NB4 (cell line): Measurements from ENCODE around the gene CAPN12.

Source experiments
- DNase-seq: peaks from one replicate; pipeline ENCODE4 v3.0.0; 2010; ENCODE audit warnings: low read depth
- H3K4me3 ChIP-seq: one replicate; pipeline ENCODE4 v1.5.1; 2011; ENCODE audit warnings: mild to moderate bottlenecking, low read depth, low read length, moderate library complexity
- MYC ChIP-seq: IDR thresholded peaks from 2 replicates; pipeline ENCODE4 v1.6.1; 2011; ENCODE audit warnings: low read depth, low read length
- POLR2A ChIP-seq: IDR thresholded peaks from 2 replicates; pipeline ENCODE4 v1.6.1; 2011; ENCODE audit warnings: mild to moderate bottlenecking; ENCODE audit not compliant: insufficient read length; ENCODE audit errors: extremely low read depth
- TF ChIP-seq, protein P1 (sequence below): IDR thresholded peaks from one replicate; pipeline ENCODE4 v1.5.1; 2012; ENCODE audit warnings: low read depth, low read length
- TF ChIP-seq, protein P2 (sequence below): IDR thresholded peaks from 2 replicates; pipeline ENCODE4 v1.6.1; 2011; ENCODE audit warnings: low read depth, low read length

CAPN12 gene

DNA sequence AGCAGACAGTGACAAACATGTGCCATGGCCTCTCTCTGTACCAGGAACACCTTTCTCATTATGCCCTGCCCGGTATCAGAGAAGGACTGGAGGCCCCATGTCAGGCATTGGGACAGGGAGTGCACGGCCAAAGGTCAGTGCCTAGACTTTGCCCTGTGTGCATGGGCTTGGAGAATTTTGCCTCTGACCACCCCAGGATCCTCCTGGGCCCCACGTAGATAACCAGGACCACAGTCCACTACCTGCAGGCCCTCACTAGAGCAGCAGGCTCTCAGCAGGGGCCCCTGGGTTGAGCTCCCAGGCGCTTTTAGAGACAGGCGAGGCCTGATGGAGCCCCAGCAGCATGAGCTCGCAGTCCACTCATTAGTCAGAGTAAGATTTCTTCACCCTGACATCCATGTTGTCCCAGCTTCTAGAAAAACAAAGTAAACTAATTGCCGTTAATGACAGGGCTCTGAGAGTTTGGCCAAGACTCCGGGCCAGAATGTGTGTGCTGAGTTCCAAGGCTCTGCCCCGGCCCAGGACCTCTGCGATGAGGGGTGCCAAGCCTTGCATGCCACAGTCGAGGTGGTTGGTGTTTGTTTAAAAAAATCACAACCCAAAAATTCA lies 42.7 kb downstream of the CAPN12 start:
- H3K4me3 ChIP-seq: no peak overlapping the region
- DNase-seq: no peak
- no peak for TF ChIP-seq MYC
- TF ChIP-seq, protein P1, sequence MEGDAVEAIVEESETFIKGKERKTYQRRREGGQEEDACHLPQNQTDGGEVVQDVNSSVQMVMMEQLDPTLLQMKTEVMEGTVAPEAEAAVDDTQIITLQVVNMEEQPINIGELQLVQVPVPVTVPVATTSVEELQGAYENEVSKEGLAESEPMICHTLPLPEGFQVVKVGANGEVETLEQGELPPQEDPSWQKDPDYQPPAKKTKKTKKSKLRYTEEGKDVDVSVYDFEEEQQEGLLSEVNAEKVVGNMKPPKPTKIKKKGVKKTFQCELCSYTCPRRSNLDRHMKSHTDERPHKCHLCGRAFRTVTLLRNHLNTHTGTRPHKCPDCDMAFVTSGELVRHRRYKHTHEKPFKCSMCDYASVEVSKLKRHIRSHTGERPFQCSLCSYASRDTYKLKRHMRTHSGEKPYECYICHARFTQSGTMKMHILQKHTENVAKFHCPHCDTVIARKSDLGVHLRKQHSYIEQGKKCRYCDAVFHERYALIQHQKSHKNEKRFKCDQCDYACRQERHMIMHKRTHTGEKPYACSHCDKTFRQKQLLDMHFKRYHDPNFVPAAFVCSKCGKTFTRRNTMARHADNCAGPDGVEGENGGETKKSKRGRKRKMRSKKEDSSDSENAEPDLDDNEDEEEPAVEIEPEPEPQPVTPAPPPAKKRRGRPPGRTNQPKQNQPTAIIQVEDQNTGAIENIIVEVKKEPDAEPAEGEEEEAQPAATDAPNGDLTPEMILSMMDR: no peak
- no peak for TF ChIP-seq POLR2A
- TF ChIP-seq, protein P2, sequence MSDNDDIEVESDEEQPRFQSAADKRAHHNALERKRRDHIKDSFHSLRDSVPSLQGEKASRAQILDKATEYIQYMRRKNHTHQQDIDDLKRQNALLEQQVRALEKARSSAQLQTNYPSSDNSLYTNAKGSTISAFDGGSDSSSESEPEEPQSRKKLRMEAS: no peak

DNA sequence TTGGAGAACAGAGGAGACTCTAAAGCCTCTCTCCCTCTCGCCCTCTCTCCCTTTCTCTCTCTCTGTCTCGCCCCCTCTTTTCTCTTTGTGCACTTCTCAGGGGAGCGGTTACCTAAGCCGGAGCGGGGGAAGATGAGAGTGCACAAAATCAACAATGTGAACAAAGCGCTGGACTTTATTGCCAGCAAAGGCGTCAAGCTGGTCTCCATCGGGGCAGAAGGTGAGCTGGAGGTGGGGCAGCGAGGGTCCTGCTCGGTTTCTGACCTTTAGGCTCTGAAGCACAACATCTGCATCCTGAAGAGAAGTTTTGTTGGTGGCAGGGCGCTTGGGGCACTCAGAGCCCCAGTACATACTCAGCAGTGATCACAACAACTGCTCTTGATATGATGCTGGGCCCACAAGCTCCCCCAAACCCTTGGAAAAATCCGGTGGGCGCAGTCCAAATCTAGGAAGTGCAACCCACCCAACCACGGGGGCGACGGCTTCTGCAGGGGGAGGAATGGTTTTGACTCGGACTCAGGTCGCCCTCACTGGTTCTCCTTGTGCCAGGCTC lies 43.3 kb downstream of the CAPN12 start:
- H3K4me3 ChIP-seq: no peak overlapping the region
- no peak for TF ChIP-seq MYC
- TF ChIP-seq, protein P2: no peak
- TF ChIP-seq, protein P1: no peak
- no peak for TF ChIP-seq POLR2A
- no peak for DNase-seq

DNA sequence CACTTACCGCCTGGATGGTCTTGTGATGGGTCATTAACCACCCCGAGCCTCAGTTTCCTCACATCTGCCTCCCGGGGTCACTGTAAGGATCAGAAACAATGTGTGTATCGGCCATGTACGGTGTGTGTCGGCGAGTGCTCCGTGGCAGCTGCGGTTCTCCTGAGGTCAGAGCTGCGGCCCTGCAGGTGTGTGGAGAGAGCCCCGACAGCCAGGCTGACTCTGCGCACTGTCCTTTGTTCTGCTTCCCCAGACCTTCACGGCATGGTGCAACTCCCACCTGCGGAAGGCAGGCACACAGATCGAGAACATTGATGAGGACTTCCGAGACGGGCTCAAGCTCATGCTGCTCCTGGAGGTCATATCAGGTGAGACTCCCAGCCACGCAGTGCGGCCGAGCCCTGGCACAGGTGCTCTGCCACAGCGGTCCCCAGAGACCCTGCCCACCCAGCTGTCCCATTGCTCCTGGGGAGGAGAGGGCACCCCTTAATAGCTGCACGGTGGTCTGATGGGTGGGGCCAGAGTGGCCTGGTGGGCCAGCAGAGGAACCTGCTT lies 43.8 kb downstream of the CAPN12 start:
- no peak overlapping the region for H3K4me3 ChIP-seq
- TF ChIP-seq, protein P1: no peak
- TF ChIP-seq, protein P2: no peak
- TF ChIP-seq POLR2A: no peak
- TF ChIP-seq MYC: no peak
- no peak for DNase-seq

DNA sequence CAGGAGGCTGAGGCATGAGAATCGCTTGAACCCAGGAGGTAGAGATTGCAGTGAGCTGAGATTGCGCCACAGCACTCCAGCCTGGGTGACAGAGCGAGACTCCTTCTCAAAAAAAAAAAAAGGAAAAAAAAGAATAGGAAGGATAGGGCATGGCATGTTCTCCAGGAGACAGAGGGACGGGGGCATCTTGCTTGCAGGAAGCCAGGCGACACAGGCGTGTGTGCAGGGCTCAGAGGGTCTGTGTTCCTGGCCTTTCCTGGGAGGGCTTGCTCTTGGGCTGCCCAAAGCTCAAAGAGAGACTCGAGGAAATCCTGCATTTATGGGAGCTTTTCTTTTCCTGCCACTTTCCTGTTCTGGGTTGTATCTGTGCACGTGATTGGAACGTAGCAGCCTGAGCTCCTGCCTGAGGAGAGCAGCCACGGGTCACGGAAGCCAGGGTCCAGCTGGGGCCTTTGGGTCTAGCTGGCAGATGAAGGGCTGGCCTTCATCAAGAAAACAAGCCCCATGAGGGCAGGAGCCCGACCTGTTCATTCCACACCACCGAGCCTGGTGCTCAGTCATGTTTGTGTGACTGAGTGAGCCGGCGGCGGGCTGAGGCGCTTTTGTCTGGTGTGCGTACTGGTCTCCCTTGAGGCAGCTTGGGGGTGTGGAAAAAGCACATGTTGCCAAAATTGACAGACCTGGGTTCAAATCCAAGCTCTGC lies 44.5 kb downstream of the CAPN12 start:
- H3K4me3 ChIP-seq: no peak overlapping the region
- no peak for DNase-seq
- TF ChIP-seq MYC (no peak), POLR2A (no peak)
- TF ChIP-seq, protein P2: no peak
- TF ChIP-seq, protein P1: no peak

DNA sequence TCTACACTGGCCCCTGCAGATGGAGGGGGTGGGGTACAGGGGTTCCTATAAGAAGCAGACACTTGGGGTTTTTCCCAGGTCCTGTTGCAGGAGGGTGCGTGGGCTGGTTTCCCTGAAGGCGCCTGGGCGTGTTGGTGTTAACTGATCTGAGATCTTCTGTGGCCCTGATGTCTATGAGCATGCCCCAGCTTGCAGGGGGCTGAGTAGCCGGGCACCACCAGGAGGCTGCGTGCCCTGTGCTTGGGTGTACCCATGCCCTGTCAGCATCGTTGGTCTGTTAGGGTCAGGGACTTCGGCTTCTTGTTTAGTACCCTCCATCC lies 45.3 kb downstream of the CAPN12 start:
- no peak for DNase-seq
- no peak overlapping the region for H3K4me3 ChIP-seq
- TF ChIP-seq POLR2A (no peak), MYC (no peak)
- TF ChIP-seq, protein P1: no peak
- TF ChIP-seq, protein P2: no peak
